NOMO-1 treated with dmso at 0.1 percent for 144 hours (cell line): ENCODE results near the gene SLC35D2.
A peak's percentile ranks its signal among the peaks of the same experiment; 100 is the strongest.
"Not testable (repeated sequence)": the region's sequence is repeated elsewhere in the genome, so short reads cannot be mapped to it uniquely, and the experiment has no call there.

Experiments used
- DNase-seq: peaks from one replicate; lab custom pipeline; 2025; ENCODE audit not compliant: unreplicated experiment; lab: John Stamatoyannopoulos, UW

Gene SLC35D2

GRCh38 chr9:96317335-96317980 lies 66.1 kb downstream of the SLC35D2 start:
- DNase-seq, result peak; percentile 10

DNA sequence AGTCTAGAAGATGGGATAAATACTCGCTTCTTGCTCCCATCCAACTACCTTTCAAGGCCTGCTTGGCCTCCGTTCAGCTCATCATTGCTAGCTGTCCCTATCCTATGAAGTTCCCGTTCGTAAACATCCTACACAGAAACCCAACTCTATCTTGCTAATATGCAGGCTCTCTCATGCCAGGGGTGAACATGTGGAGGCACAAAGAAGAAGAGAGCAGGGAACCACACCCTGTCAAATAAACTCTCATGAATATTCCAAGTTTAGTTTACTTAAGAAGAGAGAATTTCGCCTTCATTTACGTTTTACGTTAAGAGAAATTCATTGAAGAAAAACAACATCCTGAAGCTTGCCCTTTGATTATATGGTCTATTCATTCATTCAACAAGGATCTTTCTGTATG lies 73.7 kb downstream of the SLC35D2 start:
- no peak for DNase-seq

DNA sequence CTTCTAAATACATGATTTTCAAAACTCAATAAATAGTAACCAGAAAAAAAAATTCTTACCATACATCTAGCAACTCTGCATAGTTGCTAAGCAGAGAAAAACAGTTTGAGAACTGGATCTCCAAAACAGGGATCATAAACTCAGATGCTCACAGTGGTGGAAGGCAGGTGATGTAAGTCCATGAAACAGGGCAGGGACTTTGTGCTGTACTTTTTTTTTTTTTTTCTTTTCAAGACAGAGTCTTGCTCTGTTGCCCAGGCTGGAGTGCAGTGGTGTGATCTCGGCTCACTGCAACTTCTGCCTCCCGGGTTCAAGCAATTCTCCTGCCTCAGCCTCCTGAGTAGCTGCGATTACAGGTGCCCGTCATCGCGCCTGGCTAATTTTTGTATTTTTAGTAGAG lies 76.6 kb downstream of the SLC35D2 start:
- DNase-seq, result not testable (repeated sequence)

DNA sequence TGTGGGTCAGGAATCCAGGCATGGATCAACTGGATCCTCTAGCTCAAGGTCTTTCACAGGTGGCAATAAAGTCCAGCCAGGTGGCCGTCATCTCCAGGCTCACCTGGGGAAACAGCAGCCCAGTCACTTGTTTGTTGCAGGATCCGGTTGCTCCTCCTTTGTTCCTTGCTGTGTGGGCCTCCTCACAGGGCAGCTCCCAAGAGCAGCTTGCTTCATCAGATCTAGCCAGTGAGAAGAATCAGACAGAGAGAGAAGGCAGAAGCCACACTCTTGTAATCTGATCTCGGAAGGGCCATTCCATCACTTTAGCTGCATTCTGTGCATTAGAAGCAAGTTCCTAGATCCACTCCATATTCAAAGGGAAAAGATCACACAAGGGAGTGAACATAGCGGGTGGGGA lies 78.3 kb downstream of the SLC35D2 start:
- no peak for DNase-seq

GRCh38 chr9:96304230-96304629 lies 79.3 kb downstream of the SLC35D2 start:
- no peak for DNase-seq

- DNase-seq, result no peak
Observed at GRCh38 chr9:96302021-96302420, 81.5 kb downstream of the SLC35D2 start, which contains the start of gene HSD17B3. HSD17B3 (minus strand) TSS chr9:96302176; CDS start chr9:96302104, 72 bp downstream.

DNA sequence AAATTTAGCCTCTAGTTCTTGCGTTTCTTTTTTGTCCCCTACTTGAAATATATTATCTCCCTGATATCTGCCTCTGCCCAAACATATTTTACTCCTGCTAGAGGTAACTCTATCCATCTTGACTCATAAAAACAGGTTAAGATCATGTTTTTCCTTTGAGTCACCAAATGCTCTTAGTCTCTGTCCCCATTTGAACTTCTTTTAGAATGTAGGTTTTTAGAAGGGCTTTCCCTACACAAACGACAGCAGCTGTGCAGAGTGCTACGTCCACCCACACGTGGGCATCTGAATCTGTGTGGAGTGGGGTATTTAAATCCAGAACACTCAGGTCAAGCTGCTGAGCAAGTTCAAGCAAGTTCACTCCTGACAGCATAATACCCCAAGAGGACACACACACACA lies 83.7 kb downstream of the SLC35D2 start:
- DNase-seq, result no peak

DNA sequence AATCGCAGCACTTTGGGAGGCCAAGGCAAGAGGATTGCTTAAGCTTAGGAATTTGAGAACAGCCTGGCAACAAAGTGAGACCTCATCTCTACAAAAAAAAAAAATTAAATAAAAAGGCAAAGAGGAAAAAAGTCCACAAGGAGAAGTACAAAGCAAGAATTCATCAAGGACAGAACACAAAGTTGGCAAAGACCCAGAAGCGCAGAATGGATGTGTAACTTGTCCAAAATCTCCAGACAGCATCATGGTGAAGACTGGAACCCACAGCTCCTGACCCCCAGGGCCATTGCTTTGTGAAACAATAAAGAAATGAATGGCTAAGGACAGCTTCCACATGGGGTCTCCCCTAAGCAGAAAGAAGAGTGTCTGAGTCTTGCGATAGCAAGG lies 89.4 kb downstream of the SLC35D2 start:
- no peak for DNase-seq

DNA sequence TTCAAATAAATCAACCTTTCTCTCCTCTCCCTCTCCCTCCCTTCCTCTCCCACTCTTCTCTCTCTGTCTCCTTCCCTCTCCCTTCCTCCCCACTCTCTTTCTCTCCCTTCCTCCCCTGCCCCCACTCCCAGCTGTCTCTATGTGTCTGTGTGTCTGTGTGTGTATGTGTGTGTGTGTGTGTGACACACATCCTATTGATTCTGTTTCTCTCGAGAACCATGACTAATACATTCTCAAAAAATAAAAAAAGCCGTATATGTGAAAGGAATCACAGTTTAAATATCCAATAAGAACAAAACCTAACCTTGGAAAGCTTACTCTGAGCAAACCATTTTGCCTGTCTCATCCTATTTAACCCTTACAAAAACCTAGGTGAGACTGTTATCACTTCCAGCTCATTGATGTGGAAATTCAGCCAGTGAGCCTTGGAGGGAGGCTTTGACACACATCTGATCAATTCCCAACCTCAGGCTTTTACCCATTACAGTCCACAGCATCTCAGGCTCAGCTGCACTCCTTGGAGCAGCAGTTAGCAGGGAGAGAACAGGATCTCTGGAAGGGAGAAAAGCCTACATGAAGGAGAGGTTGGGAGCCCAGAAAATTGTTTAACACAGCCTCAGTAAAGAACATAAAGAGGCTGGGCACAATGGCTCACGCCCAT lies 89.9 kb downstream of the SLC35D2 start:
- no peak for DNase-seq

GRCh38 chr9:96289392-96289791 lies 94.1 kb downstream of the SLC35D2 start:
- DNase-seq, result no peak

GRCh38 chr9:96281641-96282040 lies 101.9 kb downstream of the SLC35D2 start:
- DNase-seq, result no peak

- no peak for DNase-seq
Observed at GRCh38 chr9:96279932-96280331, 103.6 kb downstream of the SLC35D2 start.

GRCh38 chr9:96274939-96275338 lies 108.6 kb downstream of the SLC35D2 start:
- DNase-seq, result no peak
